CD1c-positive myeloid dendritic cell (primary cell): ENCODE measurements around the gene TTLL5.

ENCODE experiments used
- DNase-seq: peaks from one replicate; pipeline ENCODE4 v3.0.0-alpha.2; 2016; ENCODE audit errors: extremely low spot score

The TTLL5 gene

GRCh38 chr14:75732888-75733287 lies 71.8 kb downstream of the TTLL5 start:
- no peak for DNase-seq

DNA sequence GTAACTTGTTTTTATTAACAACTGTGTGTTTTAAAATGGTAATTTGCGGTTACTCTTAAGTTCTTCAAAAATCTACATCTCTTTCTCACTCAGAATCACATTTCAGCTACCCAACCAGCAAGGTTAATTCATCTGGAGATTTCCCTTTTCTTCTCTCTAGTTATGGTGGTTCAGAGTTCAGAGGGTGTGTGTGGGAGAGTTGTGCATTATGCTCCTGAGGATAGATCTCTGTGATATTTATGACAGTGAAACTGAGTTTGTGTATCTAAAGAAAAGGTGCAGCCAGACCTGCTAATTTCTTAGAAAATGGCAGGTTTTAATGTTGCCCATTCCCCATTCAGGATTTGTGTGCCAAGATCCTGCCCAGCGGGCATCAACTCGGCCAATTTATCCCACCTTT lies 73.8 kb downstream of the TTLL5 start:
- DNase-seq: no peak

DNA sequence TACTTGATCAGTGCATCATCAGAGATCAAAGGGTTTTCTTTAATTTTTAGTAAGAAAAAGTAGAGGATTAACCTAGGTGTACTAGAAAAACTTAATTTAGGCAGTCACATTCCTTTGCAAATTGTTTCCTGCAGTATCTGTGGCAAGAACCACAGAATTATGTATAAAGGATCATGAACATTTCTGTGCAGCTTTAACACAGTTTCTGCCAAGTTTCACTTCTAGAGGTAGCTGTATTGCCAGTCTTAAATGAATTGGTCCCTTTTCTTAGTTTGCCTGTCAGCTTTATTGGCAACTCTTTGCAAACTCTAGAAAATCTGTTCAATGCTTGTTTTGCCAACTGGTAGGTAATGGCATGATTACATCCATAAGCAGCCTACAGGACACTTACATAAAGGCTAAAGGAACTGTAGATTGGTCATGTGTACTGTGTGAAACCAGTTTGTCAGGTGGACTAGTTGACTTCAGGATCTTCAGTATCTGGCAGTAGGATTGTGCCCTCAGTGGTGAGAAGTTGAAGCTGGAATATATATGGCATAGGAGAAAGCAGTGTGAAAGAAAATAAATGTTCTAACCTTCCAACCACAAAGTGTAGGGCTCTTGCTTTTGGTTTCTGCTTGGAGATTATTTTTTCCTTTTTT lies 75.9 kb downstream of the TTLL5 start:
- DNase-seq: no peak

DNA sequence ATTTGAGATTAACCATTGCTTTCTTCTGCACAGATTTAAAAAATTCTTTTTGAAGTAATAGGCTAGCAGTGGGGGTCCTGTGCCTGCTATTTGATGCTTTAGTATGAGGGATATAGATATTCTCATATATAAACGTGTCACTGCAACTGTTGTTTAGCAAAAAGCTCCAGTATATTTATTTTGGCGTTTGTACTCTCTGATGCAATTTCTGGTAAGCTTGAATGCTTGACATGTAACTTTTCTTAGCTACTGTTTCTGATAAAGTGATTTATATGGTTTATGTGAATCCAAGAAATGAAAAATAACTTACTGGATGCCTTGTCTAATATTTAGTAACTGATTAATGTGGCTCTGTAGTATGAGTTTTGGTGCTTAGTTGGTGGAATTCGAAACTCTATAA lies 77.1 kb downstream of the TTLL5 start:
- no peak for DNase-seq

- no peak for DNase-seq
These were observed 81.8 kb downstream of the TTLL5 start for GRCh38 chr14:75742867-75743266.

DNA sequence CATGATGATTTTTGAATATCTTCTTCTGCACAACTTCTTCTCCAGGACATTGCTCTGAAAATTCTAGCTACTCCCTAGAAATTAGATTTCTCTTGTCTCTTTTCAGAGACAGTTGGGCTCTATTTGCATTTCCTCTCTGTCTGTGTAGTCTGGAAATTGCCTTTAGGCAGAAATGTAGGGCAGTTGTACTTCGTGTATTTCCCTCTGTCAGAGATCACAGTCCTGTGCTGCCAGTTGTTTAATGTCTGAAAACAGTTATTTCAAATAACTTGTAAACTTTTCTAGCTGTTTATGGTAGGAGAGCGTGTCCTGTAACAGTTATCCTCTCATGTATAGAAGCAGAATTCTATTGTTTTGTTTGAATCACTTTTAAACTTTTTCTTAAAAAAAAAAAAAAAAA lies 86.9 kb downstream of the TTLL5 start:
- DNase-seq: no peak

DNA sequence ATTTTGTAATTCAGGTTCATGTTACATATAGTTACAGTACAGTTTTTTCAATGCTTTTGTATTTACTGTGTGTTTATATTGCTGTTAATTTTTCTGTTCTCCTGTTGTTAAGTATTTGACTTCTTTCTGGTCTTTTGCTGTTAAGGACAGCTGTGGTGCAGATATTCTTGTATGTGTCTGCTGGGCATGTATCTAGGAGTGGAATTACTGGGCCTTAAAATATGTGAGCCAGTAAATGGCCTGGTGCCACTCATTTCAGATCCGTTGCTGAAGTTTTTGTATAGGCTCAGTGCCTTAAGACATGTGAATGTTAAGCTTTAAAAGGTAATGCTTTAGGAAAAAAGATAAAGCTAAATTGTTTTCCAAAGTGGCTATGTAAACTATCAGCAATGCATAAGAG lies 87.3 kb downstream of the TTLL5 start:
- no peak for DNase-seq

- no peak for DNase-seq
These were observed 90.2 kb downstream of the TTLL5 start for GRCh38 chr14:75751296-75751695.

DNA sequence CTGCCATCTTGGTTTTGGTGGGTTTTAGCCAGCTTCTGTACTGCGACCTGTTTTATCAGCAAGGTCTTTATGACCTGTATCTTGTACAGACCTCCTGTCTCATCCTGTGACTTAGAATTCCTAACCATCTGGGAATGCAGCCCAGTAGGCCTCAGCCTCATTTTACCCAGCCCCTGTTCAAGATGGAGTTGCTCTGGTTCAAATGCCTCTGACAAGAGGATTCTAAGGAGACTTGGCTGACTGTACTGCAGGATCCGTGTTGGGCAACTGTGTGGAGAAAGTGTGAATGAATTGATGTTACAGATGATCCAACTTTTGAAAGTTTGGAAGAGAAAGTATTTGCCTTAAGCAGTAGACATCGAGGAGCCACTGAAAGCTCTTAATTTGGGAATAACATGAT lies 91.0 kb downstream of the TTLL5 start:
- no peak for DNase-seq

DNA sequence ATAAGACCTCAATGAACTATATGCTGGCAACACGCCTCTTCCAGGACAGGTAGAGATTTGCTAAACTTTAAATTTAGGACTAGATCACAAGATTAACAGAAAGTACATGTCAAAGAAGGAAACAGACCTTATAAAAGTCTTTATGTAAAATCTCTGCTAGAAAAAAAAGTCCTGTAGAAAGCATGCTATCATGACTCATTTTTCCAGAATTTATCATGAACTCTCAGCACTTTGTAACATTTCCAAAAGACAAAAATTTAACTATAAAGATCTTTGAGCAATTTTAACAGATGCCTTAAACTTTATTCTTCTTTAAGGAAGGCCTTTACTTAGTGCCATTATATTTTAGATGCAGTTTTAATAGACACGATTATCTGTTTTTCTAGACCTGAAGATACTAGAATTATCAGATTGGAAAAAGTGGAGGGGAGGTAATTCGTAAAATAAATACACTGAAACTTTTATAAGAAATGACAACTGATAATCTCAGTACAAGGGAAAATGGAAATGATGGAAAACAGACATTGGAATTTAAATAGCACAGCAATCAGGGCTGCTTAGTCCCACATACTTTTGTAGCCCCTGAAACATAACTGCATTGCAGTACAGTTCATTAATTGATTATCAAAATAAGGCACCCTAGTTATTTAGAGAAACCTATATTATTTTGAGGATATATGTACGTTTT lies 92.0 kb downstream of the TTLL5 start:
- no peak for DNase-seq

- DNase-seq: no peak
These were observed 92.7 kb downstream of the TTLL5 start for GRCh38 chr14:75753696-75754095.

GRCh38 chr14:75757644-75758402 lies 96.8 kb downstream of the TTLL5 start:
- no peak for DNase-seq

DNA sequence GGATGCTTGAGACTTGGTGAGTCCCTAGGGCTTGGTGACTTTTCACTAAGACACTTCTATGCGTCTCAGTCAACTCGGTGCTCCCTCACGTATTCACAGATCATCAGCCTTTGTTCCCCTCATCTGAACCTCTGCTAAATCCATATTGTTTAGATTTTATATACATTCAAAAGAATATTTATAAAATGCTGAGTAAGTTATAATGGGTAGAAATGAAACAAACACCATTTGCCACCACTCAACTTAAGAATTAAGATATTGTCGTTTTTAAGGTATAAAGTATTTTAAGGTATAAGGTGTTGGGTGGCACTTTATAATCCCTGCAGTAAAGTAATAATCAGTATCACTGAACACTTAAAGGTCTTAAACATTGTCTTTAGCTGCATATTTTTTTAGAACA lies 103.0 kb downstream of the TTLL5 start:
- no peak for DNase-seq

GRCh38 chr14:75769047-75769685 lies 108.1 kb downstream of the TTLL5 start:
- DNase-seq: no peak

- DNase-seq: no peak
These were observed 109.6 kb downstream of the TTLL5 start for GRCh38 chr14:75770635-75771034.

GRCh38 chr14:75771595-75771994 lies 110.5 kb downstream of the TTLL5 start:
- no peak for DNase-seq

DNA sequence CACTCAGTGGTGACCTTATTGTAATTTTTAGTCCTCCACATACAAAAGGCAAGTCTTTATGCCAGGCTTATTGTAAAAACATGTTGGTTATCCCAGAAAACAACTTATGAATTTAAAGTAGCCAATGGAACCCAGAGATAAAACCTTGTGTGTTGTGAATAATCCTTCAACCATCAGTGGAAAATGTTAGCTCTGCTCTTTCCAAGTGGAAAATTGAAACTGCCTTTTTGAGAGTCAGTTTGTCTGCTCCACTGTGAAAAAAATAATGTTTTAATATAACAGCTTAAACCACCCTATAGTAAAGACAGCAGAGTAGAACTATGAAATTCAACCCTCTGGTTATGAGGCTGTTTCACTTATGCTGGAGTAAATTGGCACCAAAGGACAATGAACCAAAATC lies 112.0 kb downstream of the TTLL5 start:
- DNase-seq: no peak

DNA sequence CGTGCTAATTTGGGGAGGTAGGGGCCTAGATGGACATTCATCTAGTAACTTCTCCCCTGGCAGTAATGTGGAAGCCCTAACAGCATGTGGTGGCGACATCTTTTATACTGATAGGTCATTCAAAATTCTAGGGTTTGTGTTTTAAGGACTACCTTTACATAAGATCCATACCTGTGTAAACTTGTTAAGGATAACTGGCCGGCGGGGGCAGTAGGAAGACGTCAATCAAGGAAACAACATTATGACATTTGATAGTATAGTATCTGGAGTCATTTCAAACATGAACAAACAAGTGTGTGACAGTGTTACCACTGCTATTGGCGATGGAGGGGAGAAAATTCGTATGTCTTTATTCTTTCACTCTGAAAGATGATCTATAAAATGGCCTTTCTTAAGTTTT lies 120.0 kb downstream of the TTLL5 start:
- DNase-seq: no peak

- DNase-seq: no peak
These were observed 122.1 kb downstream of the TTLL5 start for GRCh38 chr14:75783184-75783583.

- no peak for DNase-seq
These were observed 122.7 kb downstream of the TTLL5 start for GRCh38 chr14:75783602-75784313.

GRCh38 chr14:75784314-75784686 lies 123.3 kb downstream of the TTLL5 start:
- DNase-seq: no peak

DNA sequence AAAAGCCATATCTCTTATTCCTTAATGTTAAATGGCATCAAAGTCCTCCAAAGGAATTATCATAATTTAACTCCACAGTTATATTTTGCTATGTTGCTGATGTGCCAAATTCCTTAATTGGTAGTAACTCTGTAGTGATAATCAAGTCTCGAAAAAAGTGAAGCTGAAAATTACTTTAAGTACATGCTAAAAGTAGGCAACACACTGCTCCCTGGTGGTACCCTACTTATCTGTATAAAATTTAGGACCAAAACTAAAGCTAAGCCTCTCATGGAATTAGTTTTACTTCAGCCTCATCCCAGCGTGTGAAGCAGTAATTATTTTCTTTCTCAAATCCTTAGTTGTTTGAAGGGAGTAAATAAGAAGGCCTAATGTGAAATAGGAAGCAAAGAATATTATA lies 132.8 kb downstream of the TTLL5 start:
- DNase-seq: no peak
